NCI-H226 (cell line): ENCODE data around the gene ROR2.
"Not testable (repeated sequence)": the region's sequence is repeated elsewhere in the genome, so short reads cannot be mapped to it uniquely, and the experiment has no call there.

Experiments
- DNase-seq: peaks from one replicate; pipeline ENCODE4 v3.0.0-alpha.2; 2015

ROR2 gene

DNA sequence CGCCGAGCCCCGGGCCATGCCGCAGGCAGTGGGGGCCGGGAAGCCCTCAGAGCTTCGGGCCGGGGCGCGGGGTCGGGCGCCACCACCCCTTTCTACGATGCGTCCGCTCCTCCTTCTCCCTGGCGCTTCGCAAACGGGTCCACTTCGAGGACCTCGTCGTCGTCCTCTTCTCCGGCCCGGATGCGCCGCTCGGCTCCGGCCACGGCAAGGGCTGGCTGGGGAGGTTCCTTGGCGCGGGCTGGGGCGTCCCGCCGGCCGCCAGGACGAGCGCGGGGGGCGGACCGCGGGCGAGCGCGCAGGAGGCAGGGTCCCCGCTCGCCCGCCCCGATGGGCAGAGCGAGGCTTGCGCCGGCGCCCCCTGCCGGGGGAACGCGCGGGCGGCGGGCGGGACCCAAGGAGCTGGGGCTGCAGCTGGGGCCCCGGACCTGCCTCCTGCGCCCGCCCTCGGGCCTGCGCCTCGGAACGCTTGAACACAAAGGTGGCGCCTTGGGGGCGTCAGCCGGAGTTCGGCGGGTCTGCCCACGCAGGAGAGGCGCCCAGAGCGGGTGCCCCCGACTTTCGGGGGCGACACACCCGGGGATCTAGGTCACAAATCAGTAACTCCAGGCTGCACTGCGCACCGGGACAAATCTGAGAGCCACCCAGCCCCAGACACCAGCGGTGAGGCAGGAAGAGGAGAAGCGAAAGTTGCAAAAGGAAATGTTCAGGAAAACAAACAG lies at the start of gene ROR2:
Gene ROR2, minus strand, starts transcription at position 283 of the 719 bp plus-strand sequence.
- peak; percentile 72 for DNase-seq

DNA sequence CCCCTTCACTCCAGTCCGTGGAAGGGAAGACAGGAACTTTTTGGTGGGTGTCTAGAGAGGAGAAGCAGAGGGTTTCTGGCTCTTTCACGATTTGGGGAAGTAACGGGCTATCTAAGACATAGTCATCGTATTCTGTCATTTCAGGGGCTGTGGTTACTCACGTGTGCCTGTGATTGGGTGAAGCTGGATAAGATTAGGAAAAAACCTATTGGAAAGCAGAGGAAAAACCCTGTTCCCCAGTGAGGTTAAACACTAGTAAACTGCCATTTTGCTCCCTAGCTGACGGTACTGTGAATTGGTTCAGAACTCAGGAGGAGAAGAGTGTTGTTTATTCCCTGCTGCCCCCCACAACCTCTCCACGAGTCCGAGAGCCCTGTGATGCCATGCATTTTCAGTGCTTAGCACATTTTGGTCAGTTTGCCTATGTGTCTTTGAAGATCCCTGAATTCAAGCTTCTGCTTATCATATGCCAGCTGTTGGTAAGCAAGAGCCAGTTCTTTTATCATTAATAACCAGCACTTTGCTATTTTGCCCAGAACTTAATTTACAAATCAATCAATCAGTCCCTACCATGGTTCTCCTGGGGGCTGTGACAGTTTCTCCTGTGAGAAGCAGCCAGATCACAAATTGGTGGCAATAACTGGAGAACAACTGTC lies 45.1 kb upstream of the ROR2 start:
- no peak for DNase-seq

DNA sequence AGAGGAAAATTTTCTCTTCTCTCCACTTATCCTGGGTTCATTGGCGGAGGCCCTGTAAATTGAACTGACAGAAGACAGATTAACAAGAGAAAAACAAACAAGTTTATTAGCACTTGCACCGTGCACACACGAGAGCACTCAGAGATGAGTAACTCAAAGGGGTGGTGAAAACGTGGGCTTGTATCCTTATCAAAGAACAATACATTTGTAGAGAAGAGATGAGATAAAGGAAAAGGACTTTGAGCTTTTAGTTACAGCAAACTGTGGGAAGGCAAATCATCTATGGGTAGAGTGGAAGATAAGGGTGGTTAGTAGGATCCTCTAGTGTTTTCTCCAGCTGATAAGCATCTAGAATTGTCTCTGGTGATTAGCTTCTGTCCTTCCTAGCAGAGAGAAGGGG lies 44.4 kb upstream of the ROR2 start:
- DNase-seq: no peak

DNA sequence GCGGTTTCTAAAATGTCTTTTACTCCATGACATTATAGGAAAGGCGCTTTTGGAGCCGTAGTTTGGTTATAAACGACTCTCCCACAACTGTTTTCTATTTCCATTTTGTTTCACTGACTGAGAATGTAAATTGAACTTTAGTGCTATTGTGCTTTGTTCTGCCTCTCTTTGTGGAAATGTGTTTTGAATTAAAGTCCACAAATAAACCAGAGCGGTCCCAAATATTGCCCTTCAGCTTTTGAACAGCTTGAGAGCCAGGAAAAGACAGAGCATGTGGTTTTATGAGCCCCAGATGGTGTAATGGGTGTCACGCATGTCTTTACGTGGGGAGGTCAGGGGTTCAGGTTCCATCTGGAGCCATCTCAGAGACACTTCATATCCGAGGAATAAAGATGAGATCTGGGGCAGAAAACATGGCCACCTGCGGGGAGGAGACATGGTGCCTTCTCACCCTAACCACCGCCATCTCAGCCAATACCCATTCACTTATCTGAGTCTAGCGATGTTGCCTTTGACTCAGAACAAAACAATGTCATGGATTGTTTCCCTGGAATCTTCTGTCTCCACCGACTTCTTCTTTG lies 42.5 kb upstream of the ROR2 start:
- no peak for DNase-seq

DNA sequence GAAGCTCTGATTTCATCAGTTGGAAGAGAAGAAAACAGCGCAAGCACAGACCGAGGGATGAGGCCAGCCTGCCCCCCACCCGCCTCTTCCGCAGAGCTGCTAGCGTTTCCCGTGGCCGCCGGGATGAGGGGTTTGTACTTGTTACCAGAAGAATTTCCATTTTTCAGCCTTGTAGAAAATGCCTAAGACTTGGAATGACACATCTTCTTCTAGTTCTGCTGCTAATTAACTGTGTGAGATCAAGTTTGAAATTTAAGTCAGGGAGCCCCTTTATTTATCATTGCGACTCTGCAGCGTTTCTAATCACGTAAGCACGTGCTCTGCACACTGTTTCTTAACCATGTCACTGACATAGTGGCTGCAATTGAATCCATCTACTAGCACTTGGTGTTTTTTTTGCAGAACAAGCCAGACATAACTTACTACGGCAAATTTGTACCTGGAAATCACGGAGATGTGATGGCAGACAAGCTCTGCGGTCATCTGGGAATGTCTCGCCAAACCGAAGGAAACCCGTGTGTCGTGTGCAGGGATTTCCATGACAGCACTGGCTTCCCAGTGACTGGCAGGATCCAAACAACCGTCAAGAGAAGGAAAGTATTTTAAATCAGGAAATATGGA lies 41.8 kb upstream of the ROR2 start:
- no peak for DNase-seq

DNA sequence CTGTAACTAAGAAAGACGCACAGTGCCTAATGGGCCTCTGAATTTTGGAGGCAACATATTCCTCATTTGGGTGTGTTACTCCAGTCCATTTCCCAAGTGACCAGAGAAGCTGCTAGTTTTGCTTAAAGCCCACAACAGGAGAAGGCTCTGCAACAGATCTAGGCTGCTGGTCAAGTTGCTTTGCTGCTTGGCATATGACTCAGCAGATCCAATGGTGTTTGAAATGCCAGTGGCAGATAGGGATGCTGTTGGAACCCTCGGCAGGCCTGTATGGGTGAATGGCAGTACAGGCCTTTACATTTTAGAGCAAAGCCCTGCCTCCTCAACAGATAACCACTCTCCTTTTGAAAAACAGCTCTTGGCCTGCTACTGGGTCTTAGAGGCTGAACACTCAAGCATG lies 36.2 kb upstream of the ROR2 start:
- DNase-seq: no peak

DNA sequence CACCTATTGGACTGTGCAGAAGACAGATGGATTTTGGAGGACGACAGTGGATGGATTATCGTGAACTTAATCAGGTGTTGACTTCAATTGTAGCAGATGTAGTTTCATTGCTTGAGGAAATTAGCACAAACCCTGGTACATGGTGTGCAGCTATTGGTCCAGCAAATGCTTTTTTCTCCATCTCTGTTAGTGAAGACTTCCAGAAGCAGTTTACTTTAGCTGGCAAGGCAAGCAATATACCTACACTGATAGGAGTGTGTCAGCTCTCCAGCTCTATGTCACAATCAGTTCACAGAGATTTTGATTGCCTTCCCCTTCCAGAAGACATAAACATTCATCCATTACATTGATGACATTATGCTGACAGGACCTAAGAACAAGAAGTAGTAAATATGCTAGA lies 35.7 kb upstream of the ROR2 start:
- no peak for DNase-seq

DNA sequence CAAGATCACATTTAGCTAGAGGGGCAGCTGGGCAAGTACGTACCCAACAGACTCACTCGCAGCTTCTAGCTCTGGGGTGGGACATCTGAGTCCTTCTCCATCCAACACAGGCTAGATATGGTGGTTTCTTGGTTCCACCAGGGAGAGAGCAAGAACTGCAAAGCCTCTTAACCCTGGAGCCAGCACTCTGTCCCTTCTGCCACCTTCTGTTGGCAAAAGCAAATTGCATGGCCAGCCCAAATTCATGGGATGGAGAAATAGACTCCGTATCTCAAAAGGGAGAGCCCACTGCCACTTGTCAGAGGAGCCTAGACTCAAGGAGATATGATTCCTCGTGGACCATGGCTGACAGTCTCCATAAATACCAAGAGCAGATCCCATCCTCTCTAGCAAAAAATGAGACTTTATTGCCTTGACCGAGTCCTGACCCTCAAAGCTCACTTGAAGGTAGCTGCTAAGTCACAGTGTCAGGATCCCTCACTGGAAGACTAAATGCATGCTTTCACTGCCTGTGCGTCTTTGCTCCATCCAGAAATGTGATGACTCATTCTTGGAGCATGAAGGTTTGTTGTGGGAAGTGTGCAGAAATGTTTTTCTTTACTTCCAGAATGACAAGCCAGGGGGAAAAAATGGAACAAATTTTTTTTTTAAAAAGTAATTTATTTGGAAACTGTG lies 28.8 kb upstream of the ROR2 start:
- DNase-seq: peak; percentile 75

DNA sequence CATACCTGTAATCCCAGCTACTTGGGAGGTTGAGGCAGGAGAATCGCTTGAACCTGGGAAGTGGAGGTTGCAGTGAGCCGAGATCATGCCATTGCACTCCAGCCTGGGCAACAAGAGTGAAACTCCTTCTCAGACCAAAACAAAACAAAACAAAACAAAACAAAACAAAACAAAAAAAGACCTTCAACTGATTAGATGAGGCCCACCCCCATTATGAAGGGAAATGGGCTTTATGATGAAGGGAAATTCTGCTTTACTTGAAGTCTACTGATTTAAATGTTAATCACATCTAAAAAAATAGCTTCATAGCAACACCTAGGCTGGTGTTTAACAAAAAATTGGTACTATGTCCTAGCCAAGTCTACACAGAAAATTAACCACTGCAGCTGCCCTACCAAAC lies 25.2 kb upstream of the ROR2 start:
- DNase-seq: not testable (repeated sequence)

DNA sequence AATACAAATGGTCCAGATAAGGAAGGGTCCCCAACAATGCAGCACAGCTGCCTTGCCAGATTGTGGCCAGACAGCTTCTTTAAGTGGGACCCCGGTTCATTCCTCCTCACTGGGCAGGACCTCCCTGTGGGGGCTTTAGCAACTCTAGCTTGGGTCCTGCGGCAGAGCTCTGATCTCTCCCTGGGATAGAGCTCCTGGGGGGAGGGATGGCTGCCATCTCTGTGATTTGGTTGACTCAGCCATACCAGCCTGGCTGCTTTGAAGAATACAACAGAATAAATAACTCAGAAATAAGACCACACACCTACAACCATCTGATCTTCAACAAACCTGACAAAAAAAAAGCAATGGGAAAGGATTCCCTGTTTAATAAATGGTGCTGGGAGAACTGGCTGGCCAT lies 22.7 kb upstream of the ROR2 start:
- DNase-seq: no peak

DNA sequence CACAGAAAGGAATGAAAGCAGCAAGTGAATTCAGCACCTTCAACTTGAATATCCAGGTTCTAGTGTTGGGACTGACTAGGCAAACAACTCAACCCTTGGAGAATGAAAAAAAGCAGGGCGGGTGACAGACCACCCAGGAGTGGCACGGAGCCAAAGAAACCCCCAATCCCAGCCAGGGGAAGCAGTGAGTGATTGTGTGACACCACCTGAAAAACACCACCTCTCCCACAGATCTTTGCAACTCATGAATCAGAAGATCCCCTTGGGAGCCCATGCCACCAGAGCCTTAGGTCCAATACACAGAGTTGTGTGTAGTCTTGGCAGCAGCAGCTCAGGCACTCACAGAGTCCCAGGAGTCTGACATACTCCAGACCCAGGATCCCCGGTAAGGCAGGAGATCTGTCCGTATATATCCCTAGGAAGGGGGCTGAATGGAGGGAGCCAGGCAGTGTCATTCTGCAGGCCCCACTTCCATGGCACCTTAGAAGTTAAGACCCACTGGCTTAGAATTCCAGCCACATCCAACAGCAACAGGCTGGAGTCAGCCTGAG lies 22.1 kb upstream of the ROR2 start:
- no peak for DNase-seq

DNA sequence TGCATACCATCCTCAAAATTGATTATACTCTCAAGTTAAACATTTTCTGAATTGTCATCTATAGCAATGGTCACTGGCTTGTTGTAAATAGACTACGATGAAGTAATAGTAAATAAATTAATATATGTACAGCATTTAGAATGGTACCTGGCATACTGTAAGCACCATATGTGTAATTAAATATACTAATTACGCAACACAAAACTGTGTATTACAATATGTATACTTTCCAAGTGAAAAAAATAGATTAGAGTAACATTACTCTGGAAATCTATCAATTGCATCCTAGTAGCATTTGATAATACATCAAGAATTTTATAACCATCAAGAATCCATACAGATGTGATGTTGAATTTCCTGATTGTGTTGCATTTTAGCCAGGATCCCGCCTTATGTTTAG lies 17.2 kb upstream of the ROR2 start:
- no peak for DNase-seq

DNA sequence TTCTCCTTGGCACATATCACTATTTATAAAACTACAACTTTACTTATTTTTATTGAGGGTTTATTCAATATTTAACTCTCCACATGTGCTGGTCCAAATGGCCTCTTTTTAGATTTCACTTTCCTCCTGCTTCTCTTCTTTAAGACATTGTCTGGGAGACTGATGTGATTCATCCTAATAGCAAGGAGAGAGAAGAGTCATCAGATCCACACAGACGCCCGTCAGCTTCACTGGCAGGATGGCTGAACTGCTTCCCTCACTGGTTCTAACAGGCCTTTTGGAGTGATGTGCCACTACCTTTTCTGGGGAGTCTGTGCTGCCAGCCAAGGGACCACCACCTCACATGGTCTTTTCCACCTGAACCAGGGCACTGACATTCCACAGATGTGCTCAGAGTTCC lies 16.5 kb upstream of the ROR2 start:
- no peak for DNase-seq

DNA sequence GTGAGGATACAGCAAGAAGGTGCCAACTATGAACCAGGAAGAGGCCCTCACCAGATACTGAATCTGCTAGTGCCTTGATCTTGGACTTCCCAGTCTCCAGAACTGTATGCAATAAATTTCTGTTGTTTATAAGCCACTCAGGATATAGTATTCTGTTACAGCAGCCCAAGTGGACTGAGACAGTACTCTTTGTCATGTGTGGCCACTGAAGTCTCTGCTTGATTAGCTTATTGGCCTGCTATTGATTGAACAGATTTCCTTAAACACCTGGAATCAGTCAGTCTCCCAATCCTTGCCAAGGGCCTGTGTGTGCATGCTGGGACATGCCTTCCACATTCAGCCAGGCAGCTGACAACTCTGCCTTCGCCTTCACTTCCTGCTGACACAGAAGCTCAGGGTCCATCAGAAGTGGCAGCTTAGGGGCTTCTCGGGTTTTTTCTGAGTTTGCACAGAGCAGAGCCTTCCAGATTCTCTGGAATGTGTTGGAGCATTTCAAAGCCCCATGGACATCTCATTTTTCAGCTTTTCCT lies 13.7 kb upstream of the ROR2 start:
- DNase-seq: no peak

DNA sequence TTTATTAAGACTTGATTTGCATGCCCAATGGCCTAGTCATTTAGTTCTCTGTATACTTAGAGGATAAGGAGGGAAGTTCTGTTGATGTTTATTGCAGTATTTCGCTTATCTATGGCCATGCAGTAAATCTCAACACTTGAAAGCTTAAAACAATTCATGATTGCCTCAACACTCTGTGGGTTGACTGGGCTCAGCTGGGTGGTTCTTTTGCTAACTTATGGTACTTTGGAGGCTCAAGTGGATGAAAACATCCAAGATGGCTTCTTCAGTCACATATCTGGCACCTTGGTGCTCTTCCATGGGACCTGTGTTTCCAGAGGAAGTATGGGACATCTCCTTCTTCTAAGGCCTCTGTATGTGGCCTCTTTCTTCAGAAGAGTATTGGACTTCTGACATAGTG lies 10.3 kb upstream of the ROR2 start:
- DNase-seq: no peak

DNA sequence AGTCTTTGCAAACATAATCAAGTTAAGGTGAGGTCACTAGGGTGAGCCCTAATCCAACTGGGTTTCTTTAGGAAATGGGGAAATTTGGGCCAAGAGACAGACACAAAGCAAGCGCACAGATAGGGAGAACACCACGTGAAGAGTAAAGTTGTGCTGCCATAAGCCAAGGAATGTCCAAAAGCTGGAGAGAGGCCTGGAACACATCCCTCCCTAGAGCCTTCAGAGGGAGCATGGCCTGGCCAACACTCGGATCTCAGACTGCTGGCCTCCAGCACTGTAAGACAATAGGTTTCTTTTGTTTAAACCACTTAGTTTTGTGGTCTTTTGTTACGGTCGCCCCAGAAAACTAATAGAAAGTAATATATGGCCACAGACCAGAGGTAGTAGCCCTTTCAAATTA lies 8.1 kb upstream of the ROR2 start:
- no peak for DNase-seq

DNA sequence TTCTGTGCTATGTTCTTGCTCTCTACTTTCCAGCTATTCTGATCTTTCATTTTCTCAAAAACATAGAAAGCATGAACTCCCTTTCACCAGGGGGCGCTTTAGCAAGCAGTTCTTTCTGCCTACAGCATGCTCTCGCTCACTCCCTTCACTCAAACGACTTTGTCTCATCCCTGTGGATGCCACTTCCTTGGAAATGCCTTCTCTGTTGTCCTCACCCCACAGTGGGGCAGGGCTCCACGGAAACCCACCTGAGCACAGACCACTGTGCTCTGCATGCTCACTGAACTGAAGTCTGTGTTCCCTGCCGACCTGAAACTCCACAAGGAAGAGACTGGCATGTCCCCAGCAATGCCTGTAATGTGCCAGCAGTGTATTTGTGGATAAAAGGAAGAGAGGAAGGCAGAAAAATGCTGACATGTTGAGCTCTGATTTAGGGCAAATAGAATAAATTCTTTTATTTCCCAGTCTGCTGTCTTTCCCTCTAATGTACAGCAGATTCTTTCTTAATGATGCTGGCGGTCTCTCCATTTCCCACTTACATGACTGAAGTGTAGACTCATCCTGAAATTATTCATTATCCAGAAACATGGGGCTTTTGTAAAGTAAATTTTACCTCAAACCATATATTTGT lies 4.9 kb upstream of the ROR2 start:
- peak; percentile 52 for DNase-seq

DNA sequence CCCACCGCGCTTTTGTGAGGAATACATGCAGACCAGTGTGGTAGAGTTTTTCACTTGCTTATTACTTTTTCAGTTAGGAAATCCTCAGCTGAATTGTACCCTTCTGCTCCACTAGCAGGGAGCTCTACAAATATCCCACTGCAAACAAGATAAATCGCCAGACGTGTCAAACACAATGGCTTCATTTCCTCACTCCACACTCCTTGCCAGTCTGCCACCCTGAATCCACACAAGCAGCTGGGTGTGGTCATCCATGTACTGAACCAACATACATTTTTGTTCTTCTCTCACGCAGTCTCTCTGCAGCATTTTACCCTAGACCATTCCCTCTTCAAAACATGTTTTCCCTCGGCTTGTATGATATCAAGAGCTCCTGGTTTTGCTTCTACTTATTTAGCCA lies 3.7 kb upstream of the ROR2 start:
- no peak for DNase-seq

DNA sequence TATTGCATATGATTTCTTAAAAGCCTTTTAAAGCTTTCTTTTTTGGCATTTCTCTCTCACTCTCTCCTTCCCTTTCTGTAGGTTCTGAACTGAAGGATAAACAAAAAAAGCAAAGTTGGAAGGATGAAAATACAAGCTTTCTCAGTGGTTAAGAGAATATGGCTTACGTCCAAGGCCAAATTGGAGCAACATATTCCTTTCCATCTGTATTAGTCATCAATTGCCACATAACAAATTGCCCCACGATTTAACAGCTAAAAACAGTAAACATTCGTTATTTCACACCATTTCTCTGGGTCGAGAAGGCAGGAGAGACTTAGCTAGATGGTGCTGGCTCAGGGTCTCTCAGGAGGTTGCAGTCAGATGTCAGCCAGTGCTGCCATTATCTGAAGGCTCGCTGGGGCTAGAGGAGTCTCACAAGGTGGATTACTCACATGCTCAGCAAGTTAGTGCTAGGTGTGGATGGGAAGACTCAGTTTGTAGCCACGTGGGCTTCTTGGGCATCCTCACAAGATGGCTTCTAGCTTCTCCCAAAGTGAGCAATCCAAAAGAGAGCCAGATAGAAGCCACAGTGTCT lies 2.0 kb upstream of the ROR2 start:
- no peak for DNase-seq

DNA sequence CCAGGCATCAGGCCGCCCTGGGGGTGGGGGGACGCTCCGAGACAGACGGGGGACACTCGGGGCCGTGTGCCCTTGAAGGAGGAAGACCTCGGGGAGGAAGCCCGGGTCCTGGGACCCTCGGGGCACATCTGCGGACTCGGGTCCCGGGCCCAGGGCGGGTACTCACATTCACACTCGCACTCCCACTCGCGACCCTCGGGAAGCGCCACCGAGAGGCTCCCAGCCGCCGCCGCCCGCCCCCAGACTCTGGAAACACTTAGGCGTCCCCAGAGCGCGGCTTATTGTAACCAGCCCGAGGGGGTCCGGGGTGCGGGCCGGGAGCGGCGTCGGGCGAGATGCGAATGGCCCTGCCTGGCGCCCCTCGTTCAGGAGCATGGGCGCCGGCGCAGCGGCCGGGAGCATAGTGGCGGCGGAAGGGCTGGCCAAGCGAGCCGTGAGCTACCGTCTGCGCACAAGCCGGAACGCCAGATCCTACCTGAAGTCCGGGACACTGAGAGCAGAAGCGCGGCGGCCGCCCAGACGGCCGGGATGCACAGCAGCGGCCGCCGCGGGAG lies 559 bp downstream of the ROR2 start:
- no peak for DNase-seq

DNA sequence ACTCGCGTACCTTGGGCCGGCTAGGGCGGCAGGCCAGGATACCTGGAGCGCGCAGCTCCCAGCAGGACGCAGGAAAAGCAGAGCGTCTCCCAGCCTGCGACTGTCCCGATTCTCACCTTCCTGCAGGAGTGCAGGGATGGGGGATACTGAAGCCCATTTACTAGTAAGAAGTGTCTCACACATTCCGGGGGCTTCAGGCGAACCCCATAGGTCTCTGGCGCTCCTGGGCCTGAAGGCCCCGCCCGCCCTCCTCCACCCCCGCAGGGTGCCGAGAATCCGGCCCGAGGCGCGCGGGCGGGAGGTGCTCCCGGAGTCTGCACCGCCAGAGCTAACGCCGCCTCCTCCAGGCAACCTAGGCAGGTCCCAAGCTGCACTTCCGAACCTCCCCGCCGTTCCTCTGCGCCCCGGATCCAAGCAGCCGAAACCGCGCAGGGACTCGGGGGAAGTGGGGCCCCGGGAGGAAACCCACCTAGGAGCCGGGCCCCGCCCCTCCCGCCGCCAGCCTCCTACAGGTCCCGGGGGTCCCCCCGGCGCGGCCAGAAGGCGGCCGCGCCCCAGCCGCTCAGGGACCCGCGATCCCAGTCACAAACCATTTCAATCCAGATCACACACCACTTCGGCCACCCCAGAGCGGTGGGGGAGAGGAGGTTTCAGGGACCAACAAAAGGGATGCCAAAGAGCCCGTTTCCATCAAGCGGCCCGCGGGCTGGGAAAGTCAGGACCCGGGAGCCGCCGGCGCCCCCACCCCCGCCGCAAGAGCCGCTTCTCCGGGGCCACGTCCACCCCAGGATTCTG lies 1.2 kb downstream of the ROR2 start:
- DNase-seq: peak; percentile 84
